GM12873 (cell line): ENCODE measurements around the gene TMA7.
A peak's percentile ranks its signal among the peaks of the same experiment; 100 is the strongest.

Experiments
- CTCF ChIP-seq: IDR thresholded peaks from 2 replicates; pipeline ENCODE4 v1.5.1; 2012; ENCODE audit warnings: low read depth, mild to moderate bottlenecking, moderate library complexity, low read length, control low read depth; ENCODE audit not compliant: insufficient read depth; ENCODE audit errors: missing control alignments

The TMA7 gene

GRCh38 chr3:48400824-48401433 is 39.1 kb upstream of the TMA7 start:
- TF ChIP-seq CTCF: peak; percentile 80

GRCh38 chr3:48402281-48402732 is 37.8 kb upstream of the TMA7 start:
- TF ChIP-seq CTCF: no peak

- TF ChIP-seq CTCF: no peak
Measured at GRCh38 chr3:48402907-48403306, 37.1 kb upstream of the TMA7 start.

GRCh38 chr3:48403533-48404439 is 36.3 kb upstream of the TMA7 start:
- TF ChIP-seq CTCF: no peak

- no peak for TF ChIP-seq CTCF
Measured at GRCh38 chr3:48404440-48405342, 35.4 kb upstream of the TMA7 start.

- TF ChIP-seq CTCF: no peak
Measured at GRCh38 chr3:48405343-48405881, 34.6 kb upstream of the TMA7 start.
